Measurements from ENCODE around the gene OTUD5.

- TF ChIP-seq YY1 (IDR thresholded peaks at IDR 0.05; ENCODE audit: insufficient read depth, insufficient read length), result no peak
- no peak for TF ChIP-seq SUZ12 (IDR thresholded peaks at IDR 0.05; ENCODE audit: extremely low read depth, insufficient read depth, insufficient read length)
- no peak for TF ChIP-seq ZNF274 (IDR thresholded peaks at IDR 0.05; ENCODE audit: low read depth, low read length)
Measured at GRCh38 chrX:49000636-49001035, 43.2 kb upstream of the OTUD5 start.

Data from NT2/D1 (cell line).